ENCODE results near the gene CXCL12.

DNA sequence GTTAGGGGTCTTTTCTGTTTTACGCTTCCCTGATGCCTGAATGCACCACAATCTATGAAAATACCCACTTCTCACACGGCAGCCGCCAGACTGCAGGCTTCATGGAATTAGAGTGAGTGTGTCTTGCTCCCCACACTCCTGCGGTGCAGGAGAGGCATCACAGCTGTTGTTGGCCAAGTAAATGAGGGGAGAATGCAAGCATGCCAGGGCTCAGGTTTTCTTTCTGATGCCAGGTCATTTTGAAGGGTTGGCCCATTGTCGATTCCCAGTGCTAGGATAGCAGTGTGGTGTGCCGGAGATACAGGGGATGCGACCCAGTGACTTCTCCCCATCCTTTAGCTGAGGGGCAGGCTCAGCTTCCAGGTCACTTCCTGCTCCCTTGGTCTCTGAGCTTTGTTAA lies 16.3 kb downstream of the CXCL12 start:
- TF ChIP-seq, protein P1, sequence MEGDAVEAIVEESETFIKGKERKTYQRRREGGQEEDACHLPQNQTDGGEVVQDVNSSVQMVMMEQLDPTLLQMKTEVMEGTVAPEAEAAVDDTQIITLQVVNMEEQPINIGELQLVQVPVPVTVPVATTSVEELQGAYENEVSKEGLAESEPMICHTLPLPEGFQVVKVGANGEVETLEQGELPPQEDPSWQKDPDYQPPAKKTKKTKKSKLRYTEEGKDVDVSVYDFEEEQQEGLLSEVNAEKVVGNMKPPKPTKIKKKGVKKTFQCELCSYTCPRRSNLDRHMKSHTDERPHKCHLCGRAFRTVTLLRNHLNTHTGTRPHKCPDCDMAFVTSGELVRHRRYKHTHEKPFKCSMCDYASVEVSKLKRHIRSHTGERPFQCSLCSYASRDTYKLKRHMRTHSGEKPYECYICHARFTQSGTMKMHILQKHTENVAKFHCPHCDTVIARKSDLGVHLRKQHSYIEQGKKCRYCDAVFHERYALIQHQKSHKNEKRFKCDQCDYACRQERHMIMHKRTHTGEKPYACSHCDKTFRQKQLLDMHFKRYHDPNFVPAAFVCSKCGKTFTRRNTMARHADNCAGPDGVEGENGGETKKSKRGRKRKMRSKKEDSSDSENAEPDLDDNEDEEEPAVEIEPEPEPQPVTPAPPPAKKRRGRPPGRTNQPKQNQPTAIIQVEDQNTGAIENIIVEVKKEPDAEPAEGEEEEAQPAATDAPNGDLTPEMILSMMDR (IDR thresholded peaks at IDR 0.05), result no peak
- no peak for TF ChIP-seq POLR2AphosphoS5 (IDR thresholded peaks at IDR 0.05; ENCODE audit: low read depth, low read length)
- TF ChIP-seq TCF7L2 (IDR thresholded peaks at IDR 0.05; ENCODE audit: low read depth, low read length), result no peak
- TF ChIP-seq, protein P2, sequence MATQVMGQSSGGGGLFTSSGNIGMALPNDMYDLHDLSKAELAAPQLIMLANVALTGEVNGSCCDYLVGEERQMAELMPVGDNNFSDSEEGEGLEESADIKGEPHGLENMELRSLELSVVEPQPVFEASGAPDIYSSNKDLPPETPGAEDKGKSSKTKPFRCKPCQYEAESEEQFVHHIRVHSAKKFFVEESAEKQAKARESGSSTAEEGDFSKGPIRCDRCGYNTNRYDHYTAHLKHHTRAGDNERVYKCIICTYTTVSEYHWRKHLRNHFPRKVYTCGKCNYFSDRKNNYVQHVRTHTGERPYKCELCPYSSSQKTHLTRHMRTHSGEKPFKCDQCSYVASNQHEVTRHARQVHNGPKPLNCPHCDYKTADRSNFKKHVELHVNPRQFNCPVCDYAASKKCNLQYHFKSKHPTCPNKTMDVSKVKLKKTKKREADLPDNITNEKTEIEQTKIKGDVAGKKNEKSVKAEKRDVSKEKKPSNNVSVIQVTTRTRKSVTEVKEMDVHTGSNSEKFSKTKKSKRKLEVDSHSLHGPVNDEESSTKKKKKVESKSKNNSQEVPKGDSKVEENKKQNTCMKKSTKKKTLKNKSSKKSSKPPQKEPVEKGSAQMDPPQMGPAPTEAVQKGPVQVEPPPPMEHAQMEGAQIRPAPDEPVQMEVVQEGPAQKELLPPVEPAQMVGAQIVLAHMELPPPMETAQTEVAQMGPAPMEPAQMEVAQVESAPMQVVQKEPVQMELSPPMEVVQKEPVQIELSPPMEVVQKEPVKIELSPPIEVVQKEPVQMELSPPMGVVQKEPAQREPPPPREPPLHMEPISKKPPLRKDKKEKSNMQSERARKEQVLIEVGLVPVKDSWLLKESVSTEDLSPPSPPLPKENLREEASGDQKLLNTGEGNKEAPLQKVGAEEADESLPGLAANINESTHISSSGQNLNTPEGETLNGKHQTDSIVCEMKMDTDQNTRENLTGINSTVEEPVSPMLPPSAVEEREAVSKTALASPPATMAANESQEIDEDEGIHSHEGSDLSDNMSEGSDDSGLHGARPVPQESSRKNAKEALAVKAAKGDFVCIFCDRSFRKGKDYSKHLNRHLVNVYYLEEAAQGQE (IDR thresholded peaks at IDR 0.05; ENCODE audit: insufficient read depth in 1 of 2, low read depth in 2 of 2, low read length in 1 of 2), result no peak
